DMS79 treated with DMSO at 0.1 percent for 48 hours (cell line): ENCODE measurements around the gene SNAI3.

Experiments used
- DNase-seq: peaks from one replicate; lab custom pipeline; 2025; lab: John Stamatoyannopoulos, UW

Gene SNAI3

GRCh38 chr16:88634141-88634993 lies 51.9 kb downstream of the SNAI3 start:
- DNase-seq = no peak

GRCh38 chr16:88633684-88634140 lies 52.6 kb downstream of the SNAI3 start:
- DNase-seq = no peak

GRCh38 chr16:88632587-88632930 lies 53.7 kb downstream of the SNAI3 start:
- no peak for DNase-seq

GRCh38 chr16:88631920-88632586 lies 54.3 kb downstream of the SNAI3 start:
- DNase-seq = no peak

- no peak for DNase-seq
These were observed 54.9 kb downstream of the SNAI3 start for GRCh38 chr16:88631384-88631783.

GRCh38 chr16:88630941-88631340 lies 55.4 kb downstream of the SNAI3 start:
- no peak for DNase-seq

GRCh38 chr16:88630433-88630832 lies 55.9 kb downstream of the SNAI3 start:
- no peak for DNase-seq

GRCh38 chr16:88629835-88630234 lies 56.5 kb downstream of the SNAI3 start:
- DNase-seq = no peak

GRCh38 chr16:88628512-88628974 lies 57.8 kb downstream of the SNAI3 start:
- DNase-seq = no peak
